Subcutaneous adipose tissue (tissue), 4 donors: ENCODE data around the gene SLC16A14. TPM values are rescaled to one million over a fixed set of nuclear protein-coding genes. Genes with fewer than 3 reads are reported as not detected.

Source experiments
- total RNA-seq, 4 donors: library from RNA; depleted of rRNA; stranded (reverse); fragments of >200 nt; gene quantifications; one replicate each; pipeline ENCODE4 v1.1.0, GENCODE V29; 2016
- TF ChIP-seq, protein P1 (sequence below): fragments of 450-650 bp; IDR thresholded peaks from one replicate; pipeline ENCODE4 v1.5.1; 2016; ENCODE audit warnings: low read depth, mild to moderate bottlenecking, control low read depth, antibody characterized with exemption, moderate library complexity

The SLC16A14 gene, protein sequence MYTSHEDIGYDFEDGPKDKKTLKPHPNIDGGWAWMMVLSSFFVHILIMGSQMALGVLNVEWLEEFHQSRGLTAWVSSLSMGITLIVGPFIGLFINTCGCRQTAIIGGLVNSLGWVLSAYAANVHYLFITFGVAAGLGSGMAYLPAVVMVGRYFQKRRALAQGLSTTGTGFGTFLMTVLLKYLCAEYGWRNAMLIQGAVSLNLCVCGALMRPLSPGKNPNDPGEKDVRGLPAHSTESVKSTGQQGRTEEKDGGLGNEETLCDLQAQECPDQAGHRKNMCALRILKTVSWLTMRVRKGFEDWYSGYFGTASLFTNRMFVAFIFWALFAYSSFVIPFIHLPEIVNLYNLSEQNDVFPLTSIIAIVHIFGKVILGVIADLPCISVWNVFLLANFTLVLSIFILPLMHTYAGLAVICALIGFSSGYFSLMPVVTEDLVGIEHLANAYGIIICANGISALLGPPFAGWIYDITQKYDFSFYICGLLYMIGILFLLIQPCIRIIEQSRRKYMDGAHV
- 1 to 10 TPM in 3 of 4 donors, under 1 TPM in 1; 0.68 to 3.3 (median 1.8) TPM for total RNA-seq

DNA sequence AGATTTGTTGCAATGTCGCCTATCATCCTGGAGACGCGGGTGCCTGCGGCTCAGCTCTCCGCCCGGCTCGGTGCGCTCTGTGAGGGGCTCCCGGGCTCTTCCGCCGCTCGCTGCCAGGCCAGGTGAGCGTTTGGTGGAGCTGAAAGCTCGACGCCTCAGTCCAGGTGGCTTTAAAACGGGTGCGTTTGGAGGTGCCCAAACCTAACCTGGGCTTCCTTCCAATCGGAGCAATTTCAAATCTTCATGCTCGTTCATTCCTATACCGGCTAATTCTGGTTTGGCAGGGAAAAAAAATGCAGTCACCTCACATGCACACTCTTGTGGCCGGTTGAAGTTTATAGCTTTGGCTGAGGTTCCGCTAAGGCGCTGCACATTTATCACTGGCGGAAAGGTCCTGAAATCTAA is at the start of gene SLC16A14:
Gene SLC16A14, minus strand, starts transcription at position 274 of the 405 bp plus-strand sequence. CDS start 9,572 bp downstream, outside the sequence.
- TF ChIP-seq, protein P1, sequence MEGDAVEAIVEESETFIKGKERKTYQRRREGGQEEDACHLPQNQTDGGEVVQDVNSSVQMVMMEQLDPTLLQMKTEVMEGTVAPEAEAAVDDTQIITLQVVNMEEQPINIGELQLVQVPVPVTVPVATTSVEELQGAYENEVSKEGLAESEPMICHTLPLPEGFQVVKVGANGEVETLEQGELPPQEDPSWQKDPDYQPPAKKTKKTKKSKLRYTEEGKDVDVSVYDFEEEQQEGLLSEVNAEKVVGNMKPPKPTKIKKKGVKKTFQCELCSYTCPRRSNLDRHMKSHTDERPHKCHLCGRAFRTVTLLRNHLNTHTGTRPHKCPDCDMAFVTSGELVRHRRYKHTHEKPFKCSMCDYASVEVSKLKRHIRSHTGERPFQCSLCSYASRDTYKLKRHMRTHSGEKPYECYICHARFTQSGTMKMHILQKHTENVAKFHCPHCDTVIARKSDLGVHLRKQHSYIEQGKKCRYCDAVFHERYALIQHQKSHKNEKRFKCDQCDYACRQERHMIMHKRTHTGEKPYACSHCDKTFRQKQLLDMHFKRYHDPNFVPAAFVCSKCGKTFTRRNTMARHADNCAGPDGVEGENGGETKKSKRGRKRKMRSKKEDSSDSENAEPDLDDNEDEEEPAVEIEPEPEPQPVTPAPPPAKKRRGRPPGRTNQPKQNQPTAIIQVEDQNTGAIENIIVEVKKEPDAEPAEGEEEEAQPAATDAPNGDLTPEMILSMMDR = no peak

DNA sequence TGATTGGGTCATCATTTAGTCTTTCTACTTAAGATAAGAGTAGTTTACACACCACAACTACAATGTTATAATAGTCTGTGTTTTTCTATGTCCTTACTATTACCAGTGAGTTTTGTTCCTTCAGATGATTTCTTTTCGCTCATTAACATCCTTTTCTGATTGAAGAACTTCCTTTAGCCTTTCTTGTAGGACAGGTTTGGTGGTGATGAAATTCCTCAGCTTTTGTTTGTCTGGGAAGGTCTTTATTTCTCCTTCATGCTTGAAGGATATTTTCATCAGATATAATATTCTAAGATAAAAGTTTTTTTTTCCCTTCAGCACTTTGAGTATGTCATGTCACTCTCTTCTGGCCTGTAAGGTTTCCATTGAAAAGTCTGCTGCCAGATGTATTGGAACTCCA is 38.0 kb upstream of the SLC16A14 start:
- TF ChIP-seq, protein P1 = no peak

DNA sequence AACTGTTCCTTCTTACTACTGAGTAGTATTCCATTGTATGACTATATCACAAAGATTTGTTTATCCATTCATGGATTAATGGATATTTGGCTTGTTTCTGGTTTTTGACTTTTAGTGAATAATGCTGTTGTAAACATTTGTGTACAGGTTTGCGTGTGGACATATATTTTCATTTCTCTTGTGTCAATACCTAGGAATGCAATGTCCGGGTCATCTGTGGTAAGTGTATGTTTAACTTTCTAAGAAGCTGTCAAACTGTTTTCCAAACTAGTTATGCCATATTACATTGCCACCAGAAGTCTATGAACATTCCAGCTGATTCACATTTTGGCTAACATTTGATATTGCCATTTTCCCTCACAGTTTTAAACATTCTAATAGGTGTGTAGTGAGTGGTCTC is 29.1 kb upstream of the SLC16A14 start:
- TF ChIP-seq, protein P1 = no peak

DNA sequence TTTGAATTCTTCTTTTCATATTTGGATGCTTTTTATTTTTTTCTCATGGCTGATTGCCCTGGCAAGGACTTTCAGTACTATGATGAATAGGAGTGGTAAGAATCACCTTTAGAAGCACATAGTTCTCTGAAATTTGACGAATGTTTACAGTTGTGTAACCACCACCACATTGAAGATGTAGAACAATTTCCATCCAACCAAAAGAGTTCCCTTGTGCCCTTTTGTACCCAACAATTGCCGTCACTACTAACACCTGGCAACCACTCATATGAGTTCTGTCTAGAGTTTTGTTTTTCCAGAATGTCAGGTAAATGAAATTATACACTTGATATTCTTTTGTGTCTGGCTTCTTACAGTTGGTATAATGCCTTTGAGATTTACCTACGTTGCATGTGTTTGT is 28.7 kb upstream of the SLC16A14 start:
- TF ChIP-seq, protein P1 = no peak

DNA sequence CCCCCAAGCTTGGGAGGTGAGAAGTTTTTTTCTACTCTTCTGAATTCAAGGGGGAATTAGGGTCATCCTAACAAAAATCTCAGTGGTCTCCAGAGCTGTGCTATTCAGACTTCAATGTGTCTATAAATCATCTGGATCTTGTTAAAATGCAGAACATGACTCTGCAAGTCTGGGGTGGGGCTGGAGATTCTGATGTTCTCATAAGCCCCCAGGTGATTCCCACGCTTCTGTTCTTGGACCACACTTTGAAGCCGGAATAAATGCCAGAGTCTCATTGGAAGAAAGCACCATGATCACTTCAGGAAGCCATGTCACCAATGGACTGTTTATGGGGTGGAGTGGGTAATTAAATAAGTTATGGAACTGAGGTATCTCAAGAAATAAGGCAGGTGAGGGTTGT is 22.2 kb upstream of the SLC16A14 start:
- TF ChIP-seq, protein P1 = no peak

DNA sequence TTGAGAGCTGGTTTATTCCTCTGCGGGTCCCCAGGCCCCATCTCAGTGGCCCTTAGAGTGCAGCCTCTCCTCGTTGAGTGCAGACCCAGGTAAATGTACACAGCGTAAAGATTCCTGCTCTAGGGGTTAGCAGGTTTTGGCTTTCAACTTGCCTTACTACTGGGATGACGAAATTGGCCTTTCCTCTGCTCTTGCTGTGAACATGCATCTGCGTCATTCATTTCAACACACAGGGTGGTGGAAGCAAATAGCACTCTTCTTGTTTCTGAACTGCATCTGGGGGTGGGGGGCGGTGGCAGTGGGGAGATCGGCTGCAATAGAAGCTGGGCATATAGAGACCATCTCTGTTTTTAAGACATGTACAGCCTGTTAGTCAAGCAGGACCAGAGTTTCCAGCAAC is 16.5 kb upstream of the SLC16A14 start:
- TF ChIP-seq, protein P1 = no peak

DNA sequence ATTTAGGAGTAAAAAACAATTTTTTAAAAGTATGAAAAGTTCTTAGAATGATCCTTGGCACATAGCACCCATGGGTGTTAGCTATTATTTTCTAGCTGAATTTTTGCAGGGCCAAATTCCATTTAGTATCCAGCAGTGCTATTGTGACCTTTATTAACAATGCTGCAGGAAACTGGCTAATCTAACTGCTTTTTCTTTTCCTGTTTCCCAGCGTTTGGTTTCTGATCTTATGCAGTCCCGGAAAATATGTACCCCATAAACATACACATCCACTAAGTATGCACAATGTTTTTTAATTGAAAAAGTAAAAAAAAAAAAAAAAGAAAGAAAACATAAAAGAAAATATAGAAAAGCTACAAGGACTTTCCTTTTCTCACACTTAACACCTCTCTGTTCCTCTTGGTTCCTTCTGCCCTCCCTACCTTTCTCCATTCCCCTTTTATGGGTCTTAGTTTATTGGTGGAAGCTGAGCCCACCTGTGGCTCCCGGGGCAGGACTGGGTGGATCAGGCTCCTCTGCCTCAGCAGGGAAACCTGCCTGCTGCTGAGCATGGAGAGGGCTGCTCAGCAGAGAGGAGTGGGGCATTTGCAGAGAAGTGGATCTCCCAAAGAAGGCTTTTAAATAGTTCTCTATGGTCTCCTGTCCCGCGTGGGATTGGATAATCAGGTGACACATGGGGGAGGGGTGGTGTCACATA is 9.3 kb upstream of the SLC16A14 start:
- TF ChIP-seq, protein P1 = no peak
